Stimulated activated CD4-positive, alpha-beta T cell treated with anti-CD3 and anti-CD28 coated beads, Interleukin-1b, Interleukin-23, amount 100 ng/mL, for 48 hours (primary cell): ENCODE measurements around the gene GARNL3.

ENCODE experiments used
- DNase-seq: peaks from one replicate; pipeline ENCODE4 v3.0.0-alpha.2; 2020

GARNL3 gene

DNA sequence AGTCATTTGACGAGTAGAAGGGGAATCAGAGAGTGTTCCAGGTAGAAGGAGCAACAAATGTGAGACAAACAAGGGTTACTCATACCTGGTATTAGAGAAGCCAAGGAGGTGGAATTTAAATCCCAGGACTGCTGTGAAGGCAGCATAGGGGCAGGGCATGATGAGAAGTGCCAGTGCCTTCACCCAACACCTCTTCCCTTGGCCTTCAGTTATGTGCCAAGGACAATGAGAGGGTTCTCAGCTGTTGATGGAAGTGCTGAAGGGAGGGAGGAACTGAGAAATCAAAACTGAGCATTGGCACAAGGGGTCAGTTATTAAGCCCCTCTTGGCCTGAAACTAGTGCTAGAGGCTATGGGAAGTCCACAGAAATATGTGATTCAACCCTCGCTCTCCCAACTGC lies 50.3 kb downstream of the GARNL3 start:
- no peak for DNase-seq

GRCh38 chr9:127316586-127317323 lies 52.2 kb downstream of the GARNL3 start:
- DNase-seq: peak; percentile 32

- no peak for DNase-seq
Measured at GRCh38 chr9:127318651-127319167, 54.1 kb downstream of the GARNL3 start.

GRCh38 chr9:127319366-127320114 lies 55.0 kb downstream of the GARNL3 start:
- no peak for DNase-seq

- DNase-seq: no peak
Measured at GRCh38 chr9:127320115-127320378, 55.5 kb downstream of the GARNL3 start.

- DNase-seq: no peak
Measured at GRCh38 chr9:127323393-127323792, 58.8 kb downstream of the GARNL3 start.

GRCh38 chr9:127330501-127330900 lies 65.9 kb downstream of the GARNL3 start:
- DNase-seq: no peak

DNA sequence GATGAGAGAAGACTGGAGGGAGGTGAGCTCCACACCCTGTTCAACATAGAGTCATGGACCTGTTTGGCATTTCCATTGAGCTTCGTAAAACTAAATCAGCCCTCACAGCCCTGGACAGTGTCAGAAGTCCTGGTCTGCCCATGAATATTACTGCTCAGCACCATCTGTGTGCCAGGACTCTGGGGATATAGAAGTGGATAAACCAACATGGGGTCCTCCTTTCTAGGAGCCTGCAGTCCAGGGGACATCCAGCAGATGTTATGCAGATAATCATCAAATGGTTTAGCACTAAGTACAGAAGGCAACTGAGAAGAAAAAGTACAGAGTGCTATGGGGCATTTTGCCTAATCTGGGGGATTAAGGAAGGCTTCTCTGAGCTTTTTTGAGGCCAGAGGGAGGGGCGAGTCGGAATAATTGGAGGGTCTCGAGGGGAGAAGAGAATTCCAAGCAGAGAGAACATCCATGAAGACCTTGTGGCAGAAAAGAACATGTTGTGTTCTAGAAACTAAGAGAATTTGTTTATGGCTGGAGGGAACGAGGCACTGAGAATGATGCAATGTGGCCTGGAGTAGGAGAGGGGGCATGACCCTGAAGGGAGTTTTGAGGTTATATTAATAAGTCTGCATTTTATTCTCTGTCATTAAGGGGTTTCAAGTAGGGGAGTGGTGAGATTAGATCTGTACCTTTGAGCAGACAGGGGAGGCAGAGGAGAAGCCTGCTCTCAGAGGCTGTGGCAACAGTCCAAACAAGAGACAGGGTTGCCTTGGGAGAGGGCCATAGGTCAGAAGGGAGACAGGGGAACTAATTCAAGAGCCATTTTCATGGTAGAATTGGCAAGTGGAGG lies 68.9 kb downstream of the GARNL3 start:
- DNase-seq: no peak

GRCh38 chr9:127334725-127335124 lies 70.2 kb downstream of the GARNL3 start:
- DNase-seq: no peak

- no peak for DNase-seq
Measured at GRCh38 chr9:127336086-127336485, 71.5 kb downstream of the GARNL3 start.

DNA sequence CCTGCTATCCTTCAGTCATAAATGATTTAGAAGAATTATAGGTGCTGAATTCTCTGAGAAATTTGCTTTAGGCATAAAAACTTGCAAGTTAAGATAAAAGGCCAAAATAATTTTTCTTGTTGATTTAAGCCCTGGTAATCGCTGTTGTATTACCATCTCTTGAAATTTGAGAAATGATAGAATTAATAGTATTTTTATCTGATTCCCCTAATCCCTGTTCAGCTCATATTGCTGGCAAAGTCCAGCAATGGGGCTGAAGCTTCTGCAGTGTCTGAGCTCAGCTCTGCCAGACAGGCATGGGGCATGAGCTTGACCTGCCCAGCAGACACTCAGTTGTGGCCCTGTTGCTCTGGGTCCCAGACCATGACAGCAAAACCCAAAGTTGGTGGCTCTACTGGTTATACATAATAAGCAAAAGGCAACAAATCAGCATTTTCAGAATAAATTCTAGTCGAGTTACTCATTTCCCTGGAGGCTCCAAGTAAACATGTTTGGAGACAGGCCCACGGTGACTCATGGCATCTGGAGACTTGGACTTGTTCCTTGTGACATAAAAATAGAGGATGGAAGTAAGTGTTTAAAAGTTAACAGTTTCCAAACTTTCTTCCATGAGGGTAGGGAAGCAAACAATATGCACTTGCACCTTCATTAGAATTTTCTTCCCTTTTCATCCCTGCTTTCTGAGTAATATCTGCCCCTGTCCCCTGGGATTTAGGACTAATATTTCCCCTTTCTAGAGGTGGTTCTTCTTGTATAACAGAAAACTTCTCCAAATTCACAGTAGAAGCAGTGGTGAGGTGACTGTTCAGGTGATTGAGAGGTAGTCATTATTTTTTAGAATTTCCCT lies 72.2 kb downstream of the GARNL3 start:
- no peak for DNase-seq

DNA sequence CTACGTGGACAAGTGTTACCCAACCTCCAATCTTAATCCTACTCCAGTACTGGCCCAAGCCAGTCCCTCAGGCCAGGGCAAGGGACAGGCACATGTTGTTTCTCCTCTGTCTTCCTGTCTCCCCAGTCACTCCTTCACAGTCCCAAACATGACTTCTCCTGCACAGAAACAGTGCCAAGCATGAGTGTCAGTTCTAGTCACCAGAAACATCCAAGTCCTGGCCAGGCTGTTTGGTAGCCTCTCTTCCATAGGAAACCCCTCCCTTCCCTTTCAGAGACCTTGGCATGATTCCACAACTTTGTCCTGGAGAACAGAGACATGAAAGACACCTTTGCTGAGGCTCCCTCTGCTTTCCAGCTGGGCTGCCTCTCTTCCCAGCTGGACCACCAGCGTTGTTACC lies 76.1 kb downstream of the GARNL3 start:
- no peak for DNase-seq

GRCh38 chr9:127341152-127341551 lies 76.6 kb downstream of the GARNL3 start:
- no peak for DNase-seq

DNA sequence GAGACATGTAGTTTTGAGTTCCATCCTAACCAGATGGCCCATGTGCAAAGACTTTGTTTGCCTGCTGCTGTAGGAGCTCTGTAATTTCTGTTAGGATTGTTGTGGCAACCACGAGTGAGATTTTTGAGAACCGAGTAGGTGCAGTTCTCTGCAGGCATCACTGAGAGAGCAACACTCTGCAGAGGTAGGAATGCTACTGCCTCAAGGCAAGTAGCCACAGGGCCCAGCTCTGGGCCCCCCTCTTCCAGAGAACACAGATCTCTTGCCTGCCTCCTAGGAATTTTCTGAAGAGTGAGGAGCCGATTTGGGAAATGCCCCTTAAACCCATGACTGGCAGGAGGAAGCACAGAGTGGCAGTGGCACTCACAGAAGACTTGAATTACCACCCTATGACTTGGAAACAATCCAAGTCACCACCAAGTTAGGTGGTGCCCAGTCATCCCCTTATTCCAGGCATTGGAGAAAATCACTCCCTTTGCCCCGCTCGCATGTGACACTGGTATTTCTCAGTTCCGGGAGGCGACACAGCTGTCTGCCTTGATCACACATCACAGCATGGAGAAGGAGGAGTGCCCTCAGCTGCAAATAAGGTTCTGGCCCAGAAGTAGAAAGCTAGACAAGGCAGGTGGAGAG lies 79.9 kb downstream of the GARNL3 start:
- no peak for DNase-seq

- no peak for DNase-seq
Measured at GRCh38 chr9:127345566-127345965, 81.0 kb downstream of the GARNL3 start.

DNA sequence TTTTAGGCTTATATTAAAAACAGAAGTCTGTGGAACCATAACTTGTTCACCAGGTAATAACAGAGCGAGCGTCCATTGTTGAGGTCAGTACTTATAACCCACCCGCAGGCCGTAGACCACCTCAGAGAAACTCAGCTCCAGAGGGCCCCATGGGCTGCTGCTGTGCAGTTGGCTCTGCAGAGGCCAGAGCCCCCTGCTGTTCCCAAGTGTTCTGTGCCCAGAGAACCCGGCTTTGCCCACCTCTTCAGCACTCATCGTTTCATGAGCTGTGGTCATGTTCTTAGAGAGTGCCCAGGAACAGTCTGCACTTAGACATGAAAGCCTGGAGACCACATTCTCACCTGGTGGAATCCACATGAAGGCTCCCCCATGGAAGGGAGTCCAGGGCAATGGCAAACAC lies 82.0 kb downstream of the GARNL3 start:
- no peak for DNase-seq

GRCh38 chr9:127347831-127348776 lies 83.5 kb downstream of the GARNL3 start:
- no peak for DNase-seq

- no peak for DNase-seq
Measured at GRCh38 chr9:127349483-127350113, 85.0 kb downstream of the GARNL3 start.

DNA sequence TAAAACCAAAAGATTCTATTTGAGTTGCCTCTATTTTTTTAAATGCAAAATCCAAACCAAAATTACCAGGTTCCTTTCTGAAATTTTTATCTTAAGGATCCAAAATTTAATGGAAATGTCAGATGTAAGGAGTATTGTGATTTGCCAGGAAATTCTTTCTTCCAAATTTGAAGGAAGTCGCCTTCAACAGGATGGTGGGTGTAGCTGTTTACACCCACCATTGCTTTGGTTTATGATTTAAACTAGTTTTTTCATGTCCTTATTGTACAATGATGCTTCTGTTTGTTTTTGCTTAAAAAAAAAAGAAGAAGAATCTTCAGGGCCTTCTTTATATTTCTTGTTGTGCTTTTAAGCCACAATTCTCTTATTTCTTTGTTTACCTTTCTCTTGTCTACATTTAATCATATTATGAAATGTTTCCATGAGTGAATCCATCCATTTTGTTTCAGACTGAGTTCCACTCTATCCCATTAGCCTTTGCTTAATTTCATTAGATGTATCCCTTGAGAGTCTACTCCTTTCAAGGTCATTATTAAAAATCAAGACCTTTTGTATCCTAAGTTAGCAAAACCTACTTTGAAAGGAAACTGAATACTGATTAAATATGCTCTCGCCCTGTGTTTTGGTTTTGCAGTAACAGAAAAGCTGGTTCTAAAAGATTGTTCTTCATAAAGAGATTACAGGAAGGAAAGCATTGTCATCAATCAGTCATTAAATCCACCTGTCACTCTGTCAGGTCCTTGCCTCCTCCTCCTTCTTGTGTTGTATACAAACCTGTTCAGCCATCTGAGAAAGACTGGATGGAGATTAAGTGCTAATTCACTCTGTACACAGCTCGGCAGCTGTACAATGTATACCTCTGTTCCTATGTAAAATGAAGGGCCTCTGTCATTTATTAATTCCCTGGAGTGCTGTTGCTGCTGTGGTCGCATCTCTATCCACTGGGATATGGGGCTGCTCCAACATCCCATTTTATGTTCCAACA lies 86.9 kb downstream of the GARNL3 start:
- DNase-seq: no peak
